DMS53 (cell line): ENCODE results near the gene HJV.

Experiments used
- DNase-seq: peaks from one replicate; lab custom pipeline; 2025; lab: John Stamatoyannopoulos, UW

The HJV gene

GRCh38 chr1:145992958-145993617 is 28.4 kb downstream of the HJV start:
- no peak for DNase-seq

GRCh38 chr1:145992502-145992936 is 29.0 kb downstream of the HJV start:
- peak; percentile 44 for DNase-seq

- peak; percentile 75 for DNase-seq
Measured at GRCh38 chr1:145991735-145992412, 29.7 kb downstream of the HJV start.

GRCh38 chr1:145990249-145990855 is 31.2 kb downstream of the HJV start:
- peak; percentile 72 for DNase-seq

GRCh38 chr1:145988773-145989172 is 32.8 kb downstream of the HJV start:
- DNase-seq: peak; percentile 29

- no peak for DNase-seq
Measured at GRCh38 chr1:145987926-145988325, 33.6 kb downstream of the HJV start.

- DNase-seq: no peak
Measured at GRCh38 chr1:145986551-145986950, 35.0 kb downstream of the HJV start.

GRCh38 chr1:145985502-145986439 is 35.8 kb downstream of the HJV start:
- DNase-seq: peak; percentile 94

GRCh38 chr1:145985129-145985501 is 36.4 kb downstream of the HJV start:
- DNase-seq: no peak

- no peak for DNase-seq
Measured at GRCh38 chr1:145983960-145984830, 37.3 kb downstream of the HJV start.

- DNase-seq: peak; percentile 22
Measured at GRCh38 chr1:145983206-145983675, 38.3 kb downstream of the HJV start.

- DNase-seq: no peak
Measured at GRCh38 chr1:145982010-145982723, 39.4 kb downstream of the HJV start.

GRCh38 chr1:145980457-145980994 is 41.0 kb downstream of the HJV start:
- no peak for DNase-seq

- no peak for DNase-seq
Measured at GRCh38 chr1:145979746-145980456, 41.6 kb downstream of the HJV start.

GRCh38 chr1:145978854-145979745 is 42.4 kb downstream of the HJV start:
- DNase-seq: peak; percentile 99

GRCh38 chr1:145978471-145978853 is 43.1 kb downstream of the HJV start:
- no peak for DNase-seq

GRCh38 chr1:145977486-145978470 is 43.8 kb downstream of the HJV start:
- peak; percentile 91 for DNase-seq
